ENCODE measurements around the gene RAD51B.
A peak's percentile ranks its signal among the peaks of the same experiment; 100 is the strongest.

RAD51B gene

DNA sequence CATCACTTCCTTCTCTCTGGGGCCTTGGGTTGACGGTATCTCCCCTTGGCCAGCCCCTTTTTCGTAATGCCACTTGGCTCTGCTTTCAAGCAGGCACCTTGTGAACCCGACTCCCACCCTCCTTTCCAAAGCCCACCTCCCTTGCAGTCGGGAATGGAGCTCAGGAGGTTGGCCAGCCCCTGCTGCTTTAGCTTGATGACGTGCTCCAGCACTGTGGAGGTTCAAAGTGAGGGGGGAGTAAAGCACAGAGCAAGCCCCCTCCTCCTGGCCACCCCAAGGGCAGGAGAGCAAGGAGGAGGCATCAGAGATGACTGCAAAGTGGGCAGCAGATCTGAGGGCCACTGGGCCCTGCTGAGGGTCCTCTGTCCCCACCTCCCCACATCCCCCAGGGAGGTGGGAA, 869.9 kb downstream of the RAD51B start:
- TF ChIP-seq POLR2A (IDR thresholded peaks at IDR 0.05; ENCODE audit: low read depth, low read length) (no peak), POLR2AphosphoS5 (IDR thresholded peaks at IDR 0.05; ENCODE audit: low read depth, low read length) (no peak), TAF1 (IDR thresholded peaks at IDR 0.05; ENCODE audit: borderline replicate concordance, low read depth, low read length) (no peak)
- FAIRE-seq, result no peak
- no peak for DNase-seq (ENCODE audit: insufficient read length)

DNA sequence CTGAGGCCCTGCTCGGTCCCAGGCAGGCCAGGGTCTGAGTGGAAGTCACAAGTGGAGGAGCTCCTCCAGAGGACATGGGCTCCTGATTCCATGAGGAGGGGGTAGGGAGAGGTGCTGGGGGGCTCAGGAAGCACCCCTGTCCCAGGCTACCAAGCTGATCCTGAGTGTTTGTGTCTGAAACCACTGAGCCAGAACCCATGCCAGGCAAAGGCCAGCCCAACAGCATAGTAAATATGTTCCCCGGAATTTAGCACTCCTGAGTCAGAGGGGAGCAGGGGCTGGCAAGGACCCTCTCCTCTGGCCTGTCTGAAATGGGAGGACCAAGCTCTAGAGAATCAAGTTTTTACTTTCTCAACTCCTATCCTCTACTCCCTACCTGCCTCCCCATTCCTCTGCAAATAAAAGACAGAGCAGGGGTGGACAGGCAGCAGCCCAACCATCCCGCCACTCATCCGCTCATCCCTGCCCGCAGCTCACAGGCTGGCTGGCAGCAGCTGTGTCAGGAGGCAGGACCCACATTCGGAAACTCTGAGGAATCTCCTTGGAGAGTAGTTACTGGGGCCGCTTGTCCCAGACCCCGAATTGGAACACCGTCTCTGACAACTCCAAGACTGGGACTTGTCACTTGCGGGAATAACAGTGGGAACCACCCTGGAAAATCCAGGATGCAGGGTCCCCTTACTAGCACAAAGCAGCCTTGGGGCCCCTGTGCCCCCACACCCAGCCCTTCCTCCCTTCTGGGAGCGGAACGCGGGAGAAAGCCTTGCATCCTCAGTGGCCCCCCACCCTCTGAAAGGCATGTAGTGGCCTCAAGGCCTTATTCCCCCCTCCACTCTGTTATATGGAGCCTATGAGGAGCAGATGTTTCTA, 870.7 kb downstream of the RAD51B start:
- DNase-seq (ENCODE audit: insufficient read length) (no peak), FAIRE-seq (no peak)
- TF ChIP-seq POLR2A (IDR thresholded peaks at IDR 0.05; ENCODE audit: low read depth, low read length), result no peak
- TF ChIP-seq TAF1 (IDR thresholded peaks at IDR 0.05; ENCODE audit: borderline replicate concordance, low read depth, low read length), result no peak
- no peak for TF ChIP-seq POLR2AphosphoS5 (IDR thresholded peaks at IDR 0.05; ENCODE audit: low read depth, low read length)

DNA sequence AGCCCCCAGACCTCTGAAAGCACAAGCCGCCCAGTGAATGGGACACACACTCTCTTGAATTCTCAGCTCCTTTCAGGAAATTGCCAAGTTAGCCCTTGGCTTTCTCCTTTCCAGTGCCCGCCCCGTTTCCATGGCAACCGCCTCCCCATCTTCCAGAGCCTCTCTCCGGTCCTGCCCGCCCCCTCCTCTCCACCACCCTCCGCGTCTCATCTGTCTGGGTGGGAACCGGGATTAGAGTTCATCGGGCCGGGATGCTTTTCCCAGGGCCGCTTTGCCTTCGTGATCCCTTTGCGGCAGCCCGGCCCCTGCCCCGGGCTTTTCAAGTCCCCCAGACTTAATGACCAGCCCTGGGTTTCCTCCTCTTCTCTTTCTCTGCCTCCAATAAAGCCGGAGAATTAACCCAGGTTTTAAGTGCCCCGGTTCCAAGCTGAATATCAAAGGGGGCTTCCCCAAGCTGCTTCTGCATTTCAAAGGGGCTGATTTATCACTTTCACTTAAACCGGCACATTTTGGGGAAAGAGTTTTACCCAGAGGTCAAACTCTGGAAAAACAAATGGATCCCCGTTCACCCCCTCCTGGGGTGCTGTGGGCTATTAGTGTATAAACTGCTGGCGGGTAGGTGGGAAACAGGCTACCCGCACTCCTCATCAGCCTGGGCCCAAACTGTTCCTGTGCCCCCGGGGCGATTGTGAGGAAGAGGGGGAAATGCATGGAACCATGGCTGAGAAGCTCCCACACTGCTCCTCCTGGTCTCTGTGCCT, 871.6 kb downstream of the RAD51B start:
- FAIRE-seq (no peak), DNase-seq (ENCODE audit: insufficient read length) (no peak)
- no peak for TF ChIP-seq TAF1 (IDR thresholded peaks at IDR 0.05; ENCODE audit: borderline replicate concordance, low read depth, low read length)
- no peak for TF ChIP-seq POLR2A (IDR thresholded peaks at IDR 0.05; ENCODE audit: low read depth, low read length)
- no peak for TF ChIP-seq POLR2AphosphoS5 (IDR thresholded peaks at IDR 0.05; ENCODE audit: low read depth, low read length)

DNA sequence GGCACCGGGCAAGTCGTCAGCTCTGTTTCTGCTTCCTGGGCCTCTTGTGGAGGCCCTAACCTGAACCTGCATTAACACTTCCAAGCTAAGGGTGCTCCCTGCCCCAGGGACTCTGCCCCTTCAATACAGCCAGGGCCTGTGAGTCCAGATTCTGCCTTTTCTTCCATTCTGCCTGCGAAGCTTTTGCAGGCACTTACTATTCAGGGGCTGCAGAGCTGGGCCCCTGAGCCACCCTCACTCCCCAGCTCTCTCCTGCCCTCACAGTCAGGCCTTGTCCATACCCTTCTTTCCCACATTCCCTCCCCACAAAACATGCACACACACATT, 872.2 kb downstream of the RAD51B start:
- TF ChIP-seq POLR2AphosphoS5 (IDR thresholded peaks at IDR 0.05; ENCODE audit: low read depth, low read length) (no peak), POLR2A (IDR thresholded peaks at IDR 0.05; ENCODE audit: low read depth, low read length) (no peak), TAF1 (IDR thresholded peaks at IDR 0.05; ENCODE audit: borderline replicate concordance, low read depth, low read length) (no peak)
- DNase-seq (ENCODE audit: insufficient read length) (no peak), FAIRE-seq (no peak)

DNA sequence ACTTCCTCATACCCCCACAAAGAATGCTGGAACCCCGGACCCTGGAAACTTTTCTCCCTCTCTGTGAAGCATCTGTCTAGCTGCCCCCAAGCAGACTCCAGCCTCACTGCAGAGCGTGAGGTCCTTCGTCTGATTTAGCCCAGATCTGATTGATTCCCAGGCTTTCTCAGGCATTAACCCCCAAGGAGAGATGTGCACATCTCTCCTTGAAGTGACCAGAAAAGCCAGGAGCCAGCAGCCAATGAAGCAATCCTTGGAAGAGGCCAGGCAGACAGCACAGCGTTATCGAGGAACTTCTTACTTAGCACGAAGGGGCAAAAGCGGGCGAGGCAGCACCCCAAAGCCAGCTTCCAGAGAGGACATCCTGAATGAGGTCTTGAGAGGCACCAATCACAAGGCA, 872.6 kb downstream of the RAD51B start:
- DNase-seq (ENCODE audit: insufficient read length) (no peak), FAIRE-seq (no peak)
- no peak for TF ChIP-seq TAF1 (IDR thresholded peaks at IDR 0.05; ENCODE audit: borderline replicate concordance, low read depth, low read length)
- TF ChIP-seq POLR2AphosphoS5 (IDR thresholded peaks at IDR 0.05; ENCODE audit: low read depth, low read length), result no peak
- TF ChIP-seq POLR2A (IDR thresholded peaks at IDR 0.05; ENCODE audit: low read depth, low read length), result no peak

DNA sequence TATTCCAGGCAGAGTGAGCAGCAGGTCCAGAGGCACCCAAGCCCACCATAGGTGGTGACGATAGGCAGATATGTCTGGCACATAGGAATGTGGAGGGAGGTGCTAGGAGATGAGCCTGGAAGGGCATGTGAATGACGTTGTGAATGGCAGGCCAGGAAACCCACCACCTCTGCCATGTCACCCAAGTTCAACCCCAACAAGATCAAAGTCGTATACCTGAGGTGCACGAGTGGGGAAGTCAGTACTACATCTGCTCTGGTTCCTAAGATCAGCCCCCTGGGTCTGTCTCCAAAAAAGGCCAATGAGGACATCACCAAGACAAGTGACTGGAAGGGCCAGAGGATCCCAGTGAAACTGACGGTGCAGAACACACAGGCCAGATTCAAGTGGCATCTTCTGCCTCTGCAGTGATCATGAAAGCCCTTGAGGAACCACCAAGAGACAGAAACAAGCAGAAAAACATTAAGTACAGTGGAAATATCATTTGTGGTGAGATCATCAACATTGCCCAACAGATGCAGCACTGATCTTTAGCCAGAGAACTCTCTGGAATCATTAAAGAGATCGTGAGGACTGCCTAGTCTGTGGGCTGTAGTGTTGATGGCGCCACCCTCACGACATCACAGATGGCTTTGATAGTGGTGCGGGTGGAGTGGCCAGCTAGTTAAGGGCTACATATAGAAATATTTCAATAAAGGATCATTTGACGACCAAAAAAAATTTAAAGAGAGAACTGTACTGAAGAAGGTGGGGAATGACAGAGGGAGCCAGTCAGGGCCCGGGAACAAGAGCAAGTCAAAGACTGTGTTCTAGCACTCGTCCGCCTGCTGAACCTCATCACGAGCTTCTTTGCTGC, 873.6 kb downstream of the RAD51B start:
- no peak for TF ChIP-seq POLR2AphosphoS5 (IDR thresholded peaks at IDR 0.05; ENCODE audit: low read depth, low read length)
- TF ChIP-seq TAF1 (IDR thresholded peaks at IDR 0.05; ENCODE audit: borderline replicate concordance, low read depth, low read length), result no peak
- TF ChIP-seq POLR2A (IDR thresholded peaks at IDR 0.05; ENCODE audit: low read depth, low read length), result no peak
- FAIRE-seq, result no peak
- no peak for DNase-seq (ENCODE audit: insufficient read length)

DNA sequence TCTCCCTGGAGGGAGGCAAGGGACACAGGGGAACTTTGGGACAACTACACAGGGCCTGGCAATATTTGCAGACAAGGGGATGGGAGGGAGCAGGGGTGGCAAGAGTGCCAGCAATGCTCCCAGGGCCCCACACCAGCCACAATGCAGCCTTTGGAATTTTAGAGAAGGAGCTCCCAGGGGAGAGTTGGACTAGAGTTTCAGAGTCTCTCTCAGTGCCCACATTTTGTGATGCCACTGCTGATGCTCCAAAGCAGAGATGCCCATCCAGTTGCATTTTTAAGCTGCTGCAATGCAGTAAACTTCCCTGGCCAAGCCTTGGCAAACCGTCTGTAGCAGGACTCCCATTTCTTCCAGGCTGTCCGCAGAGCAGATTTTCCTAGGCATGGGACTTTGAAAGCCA, 874.3 kb downstream of the RAD51B start:
- DNase-seq (ENCODE audit: insufficient read length) (no peak), FAIRE-seq (no peak)
- TF ChIP-seq TAF1 (IDR thresholded peaks at IDR 0.05; ENCODE audit: borderline replicate concordance, low read depth, low read length) (no peak), POLR2A (IDR thresholded peaks at IDR 0.05; ENCODE audit: low read depth, low read length) (no peak)

DNA sequence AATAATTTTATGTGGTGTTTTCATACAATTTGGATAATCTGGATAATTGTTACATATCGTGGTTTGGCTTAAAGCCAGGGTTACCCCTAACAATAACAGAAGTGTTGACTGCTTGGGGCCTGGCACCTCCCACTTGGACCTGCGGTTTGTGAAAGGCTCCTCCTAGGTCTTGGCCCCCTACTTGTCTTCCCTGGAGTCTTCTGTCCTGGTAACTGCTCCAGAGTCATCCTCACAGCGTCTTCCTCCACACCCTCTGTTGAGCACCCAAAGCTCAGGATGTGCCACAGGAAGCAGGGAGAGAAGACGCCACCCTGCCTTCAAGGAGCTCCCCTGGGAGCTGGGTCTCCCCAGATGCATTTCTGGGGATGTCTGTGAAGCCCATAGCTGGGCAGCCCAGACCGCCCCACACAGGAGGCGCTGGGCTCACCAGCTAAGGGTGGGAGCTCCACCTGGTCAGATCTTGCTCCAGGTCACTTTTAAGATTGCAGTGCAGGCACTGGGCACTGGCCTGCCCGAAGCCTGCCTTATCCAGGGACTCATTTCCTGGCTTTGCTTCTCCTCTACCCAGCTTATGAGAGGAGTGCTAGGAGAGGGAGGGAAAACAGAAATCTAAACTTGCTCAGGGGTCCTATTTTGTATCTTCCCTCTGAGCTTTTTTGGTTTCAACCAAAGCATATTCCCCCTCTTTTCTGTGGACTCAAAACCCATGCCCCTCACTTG, 875.1 kb downstream of the RAD51B start:
- FAIRE-seq, result peak; percentile 73
- DNase-seq (ENCODE audit: insufficient read length), result no peak
- TF ChIP-seq POLR2AphosphoS5 (IDR thresholded peaks at IDR 0.05; ENCODE audit: low read depth, low read length) (no peak), TAF1 (IDR thresholded peaks at IDR 0.05; ENCODE audit: borderline replicate concordance, low read depth, low read length) (no peak), POLR2A (IDR thresholded peaks at IDR 0.05; ENCODE audit: low read depth, low read length) (no peak)

DNA sequence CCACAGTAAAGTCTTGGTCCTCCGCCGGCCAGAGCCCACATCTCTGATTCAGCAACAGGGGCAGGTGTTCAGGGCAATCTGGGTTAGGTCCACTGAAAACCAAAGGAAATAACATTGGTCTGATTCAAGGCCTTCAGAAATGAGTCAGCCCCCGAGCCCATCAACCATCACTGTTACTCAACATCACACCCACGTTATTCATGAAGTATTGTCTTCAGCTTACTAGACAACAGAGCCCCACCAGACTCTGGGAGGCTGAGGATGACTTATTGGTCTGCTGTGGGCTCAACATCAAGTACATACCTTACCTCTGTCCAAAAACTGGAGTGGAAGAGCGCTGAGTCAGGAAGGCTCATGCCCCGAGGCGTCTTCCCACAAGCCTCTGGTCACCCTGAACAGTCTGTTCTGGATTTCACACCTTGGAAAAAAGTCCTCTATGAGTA, 875.8 kb downstream of the RAD51B start:
- FAIRE-seq (peak; percentile 99), DNase-seq (ENCODE audit: insufficient read length) (peak; percentile 77)
- no peak; the same call in 1 of the 2 replicates for TF ChIP-seq POLR2AphosphoS5 (IDR thresholded peaks at IDR 0.05; ENCODE audit: low read depth, low read length)
- TF ChIP-seq POLR2A (IDR thresholded peaks at IDR 0.05; ENCODE audit: low read depth, low read length), result no peak
- TF ChIP-seq TAF1 (IDR thresholded peaks at IDR 0.05; ENCODE audit: borderline replicate concordance, low read depth, low read length), result no peak

DNA sequence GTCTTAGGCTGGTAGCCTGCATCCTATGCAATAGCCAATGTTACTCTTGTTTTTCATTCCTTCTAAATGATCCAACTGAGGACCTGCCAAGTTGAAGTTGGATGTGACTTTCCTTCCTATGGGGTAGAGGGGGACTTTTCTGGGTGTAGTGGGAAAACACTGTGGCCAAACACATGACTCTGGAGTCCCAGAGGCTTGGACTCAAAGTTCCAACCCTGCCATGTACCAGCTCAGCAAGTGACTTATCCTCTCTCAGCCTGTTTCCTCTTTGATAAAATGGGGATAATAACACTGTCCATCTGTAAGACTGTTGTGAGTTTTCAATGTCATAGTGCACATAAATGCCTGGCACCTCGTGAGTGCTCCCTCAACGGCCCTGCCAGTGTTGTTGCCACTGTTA, 876.3 kb downstream of the RAD51B start:
- TF ChIP-seq POLR2A (IDR thresholded peaks at IDR 0.05; ENCODE audit: low read depth, low read length) (no peak), POLR2AphosphoS5 (IDR thresholded peaks at IDR 0.05; ENCODE audit: low read depth, low read length) (no peak), TAF1 (IDR thresholded peaks at IDR 0.05; ENCODE audit: borderline replicate concordance, low read depth, low read length) (no peak)
- peak; percentile 74 for FAIRE-seq
- DNase-seq (ENCODE audit: insufficient read length), result no peak

Data from GM12892 (cell line).